Testis (tissue), 2 donors: ENCODE measurements around the gene USP47.

ENCODE experiments used
- CTCF ChIP-seq, 3 experiments: fragments of 450-650 bp in 2 of 3; fragments of 200-600 bp in 1 of 3; sonication (generic) in 1 of 3; IDR thresholded peaks; one replicate each; pipeline ENCODE4 v1.5.1; 2016 to 2019; ENCODE audit warnings: antibody characterized with exemption in 3 of 3, mild to moderate bottlenecking in 2 of 3, moderate library complexity in 1 of 3
- POLR2A ChIP-seq: fragments of 450-650 bp; IDR thresholded peaks from one replicate; pipeline ENCODE4 v1.6.1; 2017; ENCODE audit warnings: antibody characterized with exemption, mild to moderate bottlenecking, moderate library complexity

- TF ChIP-seq CTCF (IDR thresholded peaks at IDR 0.05) (no peak), POLR2A (no peak)
These were observed 123.4 kb downstream of the USP47 start for GRCh38 chr11:11965192-11965591.
